ENCODE data around the gene ANKMY1.

ANKMY1 gene

GRCh38 chr2:240468303-240469238, 89.2 kb downstream of the ANKMY1 start:
- ATAC-seq = no peak

GRCh38 chr2:240467659-240468302, 90.0 kb downstream of the ANKMY1 start:
- no peak for ATAC-seq

- no peak for ATAC-seq
Observed at GRCh38 chr2:240467149-240467642, 90.6 kb downstream of the ANKMY1 start.

- ATAC-seq = no peak
Observed at GRCh38 chr2:240466579-240467148, 91.1 kb downstream of the ANKMY1 start.

GRCh38 chr2:240465765-240466578, 91.8 kb downstream of the ANKMY1 start:
- no peak for ATAC-seq

- no peak for ATAC-seq
Observed at GRCh38 chr2:240465268-240465764, 92.5 kb downstream of the ANKMY1 start.

GRCh38 chr2:240464514-240465241, 93.1 kb downstream of the ANKMY1 start:
- ATAC-seq = no peak

GRCh38 chr2:240463866-240464481, 93.8 kb downstream of the ANKMY1 start:
- no peak for ATAC-seq

GRCh38 chr2:240463274-240463865, 94.4 kb downstream of the ANKMY1 start:
- no peak for ATAC-seq

- ATAC-seq = no peak
Observed at GRCh38 chr2:240462707-240463273, 95.0 kb downstream of the ANKMY1 start.

GRCh38 chr2:240462073-240462706, 95.6 kb downstream of the ANKMY1 start:
- ATAC-seq = no peak

GRCh38 chr2:240461471-240462072, 96.2 kb downstream of the ANKMY1 start:
- no peak for ATAC-seq

- no peak for ATAC-seq
Observed at GRCh38 chr2:240460781-240461431, 96.9 kb downstream of the ANKMY1 start.

- ATAC-seq = no peak
Observed at GRCh38 chr2:240460253-240460711, 97.5 kb downstream of the ANKMY1 start.

GRCh38 chr2:240459401-240460252, 98.2 kb downstream of the ANKMY1 start:
- no peak for ATAC-seq

GRCh38 chr2:240458900-240459391, 98.8 kb downstream of the ANKMY1 start:
- no peak for ATAC-seq
